ENCODE results near the gene MCF2L2. TPM values are rescaled to one million over a fixed set of nuclear protein-coding genes. Genes with fewer than 3 reads are reported as not detected.

Gene MCF2L2
- total and polyA plus RNA-seq, 2 donors (not counting 3 experiments of a cell fraction or from before 2014, with no cell fraction given): 0.15 to 1.1 TPM

DNA sequence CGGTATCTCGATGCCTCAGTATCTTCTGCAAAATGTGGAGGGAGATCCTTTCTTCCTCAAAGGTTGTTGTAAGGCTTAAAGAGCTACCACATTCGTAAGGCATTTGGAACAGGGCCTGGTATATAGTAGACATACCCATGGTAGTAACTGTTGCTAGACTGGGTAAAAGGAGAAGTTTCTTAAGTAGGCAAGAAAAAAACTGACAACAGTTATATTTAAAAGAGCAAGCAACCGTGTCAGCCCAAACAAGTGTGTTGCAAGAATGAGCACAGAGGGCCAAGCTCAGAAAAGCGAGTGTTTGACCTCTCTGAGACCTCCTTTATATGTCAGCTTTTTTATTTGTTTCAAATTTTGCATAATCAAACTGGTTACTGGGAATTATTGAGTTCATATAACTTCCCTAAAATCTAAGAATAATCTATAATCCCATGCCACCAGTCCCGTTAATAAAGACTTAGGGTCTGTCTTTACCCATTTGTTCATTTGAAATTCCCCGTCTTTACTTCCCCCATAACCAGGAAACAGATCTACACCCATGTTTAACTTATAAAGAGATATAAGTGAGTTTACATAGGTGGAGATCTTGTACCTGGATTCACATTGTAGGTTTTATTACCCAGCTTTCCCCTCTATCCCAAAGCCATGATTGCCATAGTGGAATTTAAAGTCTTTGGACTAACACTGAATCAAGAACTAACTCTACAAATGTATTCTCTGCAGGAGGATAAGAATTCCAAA lies 168.1 kb downstream of the MCF2L2 start:
- dilution Hi-C loops (cut with MboI; ENCODE audit: extremely low pct_ligation_motif_present, low sequenced_read_pairs) (no loop called here), intact Hi-C loops (cut with micrococcal nuclease) (no loop called here)
- H2AFZ ChIP-seq (ENCODE audit: low read depth, low read length): no peak overlapping the region
- H3K9me1 ChIP-seq (replicated peaks; ENCODE audit: control insufficient read depth, extremely low read depth, insufficient read depth, low read length): no peaks in the 10 kb centered on the region
- POLR2A ChIA-PET: no interaction called here
- CTCF ChIA-PET: interaction anchor here (0.8 to 3.1 kb wide), 6 partner anchors 7 to 122 kb away, joined by 3 to 11 read pairs (median 6); partner anchors contain the start of gene B3GNT5
- H3K4me2 ChIP-seq (ENCODE audit: insufficient read depth, low read length): no peak overlapping the region
- H3K4me3 ChIP-seq (replicated peaks in 1 of 3; ENCODE audit: insufficient read depth in 1 of 3, low read depth in 1 of 3, low read length in 3 of 3): no peak overlapping the region
- DNase-seq (ENCODE audit: low read depth, low spot score) (no peak), FAIRE-seq (no peak)
- TF ChIP-seq MYC (IDR thresholded peaks at IDR 0.05; ENCODE audit: low read depth, low read length) (no peak), GATA2 (IDR thresholded peaks at IDR 0.05; ENCODE audit: insufficient read depth, insufficient read length, low read depth, low read length) (no peak), POLR2A (IDR thresholded peaks at IDR 0.05; ENCODE audit: low read depth, low read length) (no peak), JUN (IDR thresholded peaks at IDR 0.05; ENCODE audit: borderline replicate concordance, insufficient read depth, insufficient read length, low read depth) (no peak), EZH2 (IDR thresholded peaks at IDR 0.05; ENCODE audit: borderline replicate concordance, low read depth, low read length, severe bottlenecking) (no peak), POLR2AphosphoS5 (IDR thresholded peaks at IDR 0.05; ENCODE audit: insufficient read depth, low read depth, low read length) (no peak), FOS (IDR thresholded peaks at IDR 0.05; ENCODE audit: borderline replicate concordance, insufficient read depth, low read length) (no peak)
- TF ChIP-seq, protein P1, sequence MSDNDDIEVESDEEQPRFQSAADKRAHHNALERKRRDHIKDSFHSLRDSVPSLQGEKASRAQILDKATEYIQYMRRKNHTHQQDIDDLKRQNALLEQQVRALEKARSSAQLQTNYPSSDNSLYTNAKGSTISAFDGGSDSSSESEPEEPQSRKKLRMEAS (IDR thresholded peaks at IDR 0.05; ENCODE audit: insufficient read depth, insufficient read length): no peak
- TF ChIP-seq, protein P2, sequence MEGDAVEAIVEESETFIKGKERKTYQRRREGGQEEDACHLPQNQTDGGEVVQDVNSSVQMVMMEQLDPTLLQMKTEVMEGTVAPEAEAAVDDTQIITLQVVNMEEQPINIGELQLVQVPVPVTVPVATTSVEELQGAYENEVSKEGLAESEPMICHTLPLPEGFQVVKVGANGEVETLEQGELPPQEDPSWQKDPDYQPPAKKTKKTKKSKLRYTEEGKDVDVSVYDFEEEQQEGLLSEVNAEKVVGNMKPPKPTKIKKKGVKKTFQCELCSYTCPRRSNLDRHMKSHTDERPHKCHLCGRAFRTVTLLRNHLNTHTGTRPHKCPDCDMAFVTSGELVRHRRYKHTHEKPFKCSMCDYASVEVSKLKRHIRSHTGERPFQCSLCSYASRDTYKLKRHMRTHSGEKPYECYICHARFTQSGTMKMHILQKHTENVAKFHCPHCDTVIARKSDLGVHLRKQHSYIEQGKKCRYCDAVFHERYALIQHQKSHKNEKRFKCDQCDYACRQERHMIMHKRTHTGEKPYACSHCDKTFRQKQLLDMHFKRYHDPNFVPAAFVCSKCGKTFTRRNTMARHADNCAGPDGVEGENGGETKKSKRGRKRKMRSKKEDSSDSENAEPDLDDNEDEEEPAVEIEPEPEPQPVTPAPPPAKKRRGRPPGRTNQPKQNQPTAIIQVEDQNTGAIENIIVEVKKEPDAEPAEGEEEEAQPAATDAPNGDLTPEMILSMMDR (IDR thresholded peaks at IDR 0.05; ENCODE audit: extremely low read depth in 1 of 2, insufficient read depth in 1 of 2, low read depth in 1 of 2, low read length in 2 of 2): no peak
- no peak overlapping the region for H3K27ac ChIP-seq (ENCODE audit: insufficient read depth, low read depth, low read length)
- BruUV-seq (replicated peaks): no TSS peak
- peaks cover 50% of the 10 kb centered on the region for H3K79me2 ChIP-seq (ENCODE audit: control insufficient read depth, insufficient read depth, low read length)
- H3K9ac ChIP-seq (replicated peaks; ENCODE audit: extremely low read depth, insufficient read depth, low read length): no peak overlapping the region
- no peaks in the 10 kb centered on the region for H4K20me1 ChIP-seq (replicated peaks; ENCODE audit: control insufficient read depth, extremely low read depth, insufficient read depth, low read length)
- no peaks in the 10 kb centered on the region for H3K36me3 ChIP-seq (ENCODE audit: control insufficient read depth in 2 of 2, extremely low read depth in 1 of 2, insufficient read depth in 2 of 2, low read length in 2 of 2)
- H3K27me3 ChIP-seq (ENCODE audit: control insufficient read depth in 2 of 2, insufficient read depth in 2 of 2, low read length in 2 of 2): no peaks in the 10 kb centered on the region
- H3K9me3 ChIP-seq (replicated peaks; ENCODE audit: control insufficient read depth, insufficient read depth, low read length): no peaks in the 10 kb centered on the region
- peaks cover 11% of the 10 kb centered on the region for H3K4me1 ChIP-seq (ENCODE audit: control insufficient read depth, extremely low read depth, insufficient read depth, low read length)
